Measurements from ENCODE around the gene FGF9. TPM values are rescaled to one million over a fixed set of nuclear protein-coding genes. Genes with fewer than 3 reads are reported as not detected.

FGF9 gene
- total RNA-seq, 1 experiment from 2014 or later: 1.5 TPM

GRCh38 chr13:21690955-21691354, 20.1 kb downstream of the FGF9 start:
- Histone ChIP-seq H3K79me2 (ENCODE audit: insufficient read depth, low read length) (no peaks in the 10 kb centered on the region), H2AFZ (ENCODE audit: low read depth, low read length, poor library complexity, severe bottlenecking) (no peak overlapping the region), H3K4me1 (ENCODE audit: control insufficient read depth in 1 of 2, insufficient read depth in 2 of 2, low read length in 2 of 2) (no peaks in the 10 kb centered on the region), H3K27ac (ENCODE audit: low read depth, low read length) (no peak overlapping the region), H3K4me2 (ENCODE audit: low read length) (no peak overlapping the region), H3K9ac (ENCODE audit: low read length) (no peak overlapping the region), H3K9me2 (ENCODE audit: insufficient read depth) (no peaks in the 10 kb centered on the region), H3K27me3 (ENCODE audit: insufficient read depth, low read length) (no peaks in the 10 kb centered on the region), H3K36me3 (ENCODE audit: control insufficient read depth in 1 of 2, insufficient read depth in 2 of 2, low read length in 2 of 2) (no peaks in the 10 kb centered on the region), H3K4me3 (replicated peaks in 1 of 2; ENCODE audit: low read depth in 1 of 2, low read length in 2 of 2) (no peak overlapping the region), H3K9me3 (ENCODE audit: control insufficient read depth in 1 of 2, insufficient read depth in 1 of 2, low read depth in 1 of 2, low read length in 2 of 2) (no peaks in the 10 kb centered on the region), H4K20me1 (ENCODE audit: insufficient read depth) (no peaks in the 10 kb centered on the region; the same call in 1 of the 2 replicates)
- ChIA-PET CTCF (no interaction called here), RAD21 (ENCODE audit: low non-redundant PET in 1 of 2, low total read pairs in 2 of 2, uncharacterized antibody in 2 of 2, unreplicated experiment in 2 of 2) (no interaction called here), POLR2A (no interaction called here)
- intact Hi-C loops (cut with micrococcal nuclease): no loop called here
- DNase-seq (ENCODE audit: low read depth, low spot score) (no peak), ATAC-seq (no peak)
- no TSS peak for BruUV-seq (replicated peaks)
- no peak for TF ChIP-seq ZNF274 (IDR thresholded peaks at IDR 0.05; ENCODE audit: low read depth, low read length)
- TF ChIP-seq YY1 (IDR thresholded peaks at IDR 0.05; ENCODE audit: extremely low read depth, insufficient replicate concordance, low read depth, low read length): no peak
- no peak for TF ChIP-seq EGR1 (IDR thresholded peaks at IDR 0.05; ENCODE audit: low read depth)
- no peak for TF ChIP-seq CEBPB (IDR thresholded peaks at IDR 0.05; ENCODE audit: low read depth)
- TF ChIP-seq MAX (IDR thresholded peaks at IDR 0.05): no peak
- TF ChIP-seq CBX3 (IDR thresholded peaks at IDR 0.05; ENCODE audit: low read depth): no peak
- TF ChIP-seq SIN3A (IDR thresholded peaks at IDR 0.05; ENCODE audit: low read depth): no peak
- TF ChIP-seq SRF (IDR thresholded peaks at IDR 0.05; ENCODE audit: low read depth): no peak
- TF ChIP-seq FOSL1 (IDR thresholded peaks at IDR 0.05; ENCODE audit: low read depth): no peak
- no peak for TF ChIP-seq ELF1 (IDR thresholded peaks at IDR 0.05; ENCODE audit: borderline replicate concordance, low read depth)
- no peak for TF ChIP-seq JUND (IDR thresholded peaks at IDR 0.05)

- DNase-seq (ENCODE audit: low read depth, low spot score) (no peak), ATAC-seq (no peak)
- no peak for TF ChIP-seq EGR1 (IDR thresholded peaks at IDR 0.05; ENCODE audit: low read depth)
- TF ChIP-seq CTCF (IDR thresholded peaks at IDR 0.05 in 2 of 3, conservative IDR thresholded peaks at IDR 0.05 in 1 of 3; ENCODE audit: borderline replicate concordance in 1 of 3, insufficient read depth in 1 of 3, low read depth in 2 of 3, low read length in 2 of 3): no peak
- no peak overlapping the region for H2AFZ ChIP-seq (ENCODE audit: low read depth, low read length, poor library complexity, severe bottlenecking)
- intact Hi-C loops (cut with micrococcal nuclease): no loop called here
- ChIA-PET POLR2A (no interaction called here), RAD21 (ENCODE audit: low non-redundant PET in 1 of 2, low total read pairs in 2 of 2, uncharacterized antibody in 2 of 2, unreplicated experiment in 2 of 2) (no interaction called here), CTCF (no interaction called here)
- H3K4me1 ChIP-seq (ENCODE audit: control insufficient read depth in 1 of 2, insufficient read depth in 2 of 2, low read length in 2 of 2): no peaks in the 10 kb centered on the region
- no peak overlapping the region for H3K4me2 ChIP-seq (ENCODE audit: low read length)
- no peaks in the 10 kb centered on the region; the same call in 1 of the 2 replicates for H4K20me1 ChIP-seq (ENCODE audit: insufficient read depth)
- no peak overlapping the region for H3K9ac ChIP-seq (ENCODE audit: low read length)
- no peak overlapping the region for H3K27ac ChIP-seq (ENCODE audit: low read depth, low read length)
- H3K79me2 ChIP-seq (ENCODE audit: insufficient read depth, low read length): no peaks in the 10 kb centered on the region
- no peaks in the 10 kb centered on the region for H3K9me3 ChIP-seq (ENCODE audit: control insufficient read depth in 1 of 2, insufficient read depth in 1 of 2, low read depth in 1 of 2, low read length in 2 of 2)
- BruUV-seq (replicated peaks): no TSS peak
- no peaks in the 10 kb centered on the region for H3K36me3 ChIP-seq (ENCODE audit: control insufficient read depth in 1 of 2, insufficient read depth in 2 of 2, low read length in 2 of 2)
- no peaks in the 10 kb centered on the region for H3K27me3 ChIP-seq (ENCODE audit: insufficient read depth, low read length)
- no peak overlapping the region for H3K4me3 ChIP-seq (replicated peaks in 1 of 2; ENCODE audit: low read depth in 1 of 2, low read length in 2 of 2)
- no peaks in the 10 kb centered on the region for H3K9me2 ChIP-seq (ENCODE audit: insufficient read depth)
These were observed 20.6 kb downstream of the FGF9 start for GRCh38 chr13:21691500-21691899.
